Prostate gland (tissue), 2 donors: ENCODE measurements around the gene AFF1. TPM values are rescaled to one million over a fixed set of nuclear protein-coding genes. Genes with fewer than 3 reads are reported as not detected.

Experiments used
- DNase-seq: peaks from one replicate; pipeline ENCODE4 v3.0.0-alpha.2; 2019; ENCODE audit warnings: low spot score
- H3K27ac ChIP-seq, 2 donors: fragments of 200-600 bp; sonication (generic); 2 replicates each; pipeline ENCODE4 v1.5.1; 2017 to 2019
- H3K27me3 ChIP-seq: fragments of 200-600 bp; sonication (generic); replicated peaks from 2 replicates; pipeline ENCODE4 v1.5.1; 2019; ENCODE audit not compliant: insufficient read depth
- H3K36me3 ChIP-seq, 2 donors: fragments of 200-600 bp; sonication (generic); 1 replicate in 1 of 2; 2 replicates in 1 of 2; pipeline versions ENCODE4 v1.5.1 to v1.8.1; 2017 to 2019
- H3K4me1 ChIP-seq: fragments of 200-600 bp; sonication (generic); replicated peaks from 2 replicates; pipeline ENCODE4 v1.5.1; 2019
- H3K4me3 ChIP-seq, 2 donors: fragments of 200-600 bp; sonication (generic); 2 replicates each; pipeline ENCODE4 v1.5.1; 2017 to 2019
- H3K9me3 ChIP-seq: fragments of 200-600 bp; sonication (generic); 2 replicates; pipeline ENCODE4 v1.5.1; 2017
- CTCF ChIP-seq, 4 experiments: fragments of 200-600 bp in 2 of 4; fragments of 450-650 bp in 2 of 4; sonication (generic) in 2 of 4; IDR thresholded peaks; 1 replicate in 3 of 4; 2 replicates in 1 of 4; pipeline ENCODE4 v1.5.1; 2016 to 2019; ENCODE audit warnings: antibody characterized with exemption in 4 of 4, mild to moderate bottlenecking in 2 of 4, moderate library complexity in 2 of 4
- POLR2A ChIP-seq: fragments of 450-650 bp; IDR thresholded peaks from one replicate; pipeline ENCODE4 v1.6.1; 2016; ENCODE audit warnings: antibody characterized with exemption, mild to moderate bottlenecking
- POLR2AphosphoS5 ChIP-seq: sonication (generic); formaldehyde crosslinking; IDR thresholded peaks from one replicate; pipeline ENCODE4 v1.6.1; 2017; ENCODE audit warnings: antibody characterized with exemption
- WGBS: methylation state at CpG from one replicate; pipeline ENCODE4 v1.1.5; 2018; 5-methylcytosine and 5-hydroxymethylcytosine counted together
- intact Hi-C: fragments of 100-400 bp; cut with DNase I; formaldehyde crosslinking; loops from one replicate; pipeline ENCODE4 v1.14.2; 2022
- total RNA-seq, 2 donors: library from RNA; depleted of rRNA; stranded (reverse); fragments of >200 nt; gene quantifications; one replicate each; pipeline ENCODE4 v1.1.0, GENCODE V29; 2016

Gene AFF1
- total RNA-seq, 2 donors from 2014 or later, result 69.7 to 92.5 TPM

DNA sequence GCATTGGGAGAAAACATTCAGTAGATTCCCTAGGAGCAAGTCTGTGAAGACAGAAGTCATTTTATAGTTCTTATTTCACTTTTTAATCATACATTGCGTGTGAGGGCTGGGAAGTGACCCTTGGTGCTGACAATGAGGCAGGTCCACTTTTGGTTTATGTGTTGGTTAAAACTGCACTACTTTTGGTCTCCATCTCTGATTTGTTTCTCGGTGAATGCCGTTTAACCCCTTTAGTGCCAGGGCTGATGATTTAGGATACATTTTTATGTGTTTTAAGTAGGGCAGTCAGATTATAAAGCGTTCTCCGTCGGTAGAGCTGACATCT, 110.4 kb downstream of the AFF1 start:
- no peaks in the 10 kb centered on the region for H3K9me3 ChIP-seq
- 42% methylated on average over 6 of the region's 6 CpGs for WGBS
- no peak overlapping the region for H3K4me3 ChIP-seq
- no peak for DNase-seq
- peak overlapping the region; percentile 49 to 54 for H3K27ac ChIP-seq
- H3K4me1 ChIP-seq, result peaks cover 3% of the 10 kb centered on the region
- no peaks in the 10 kb centered on the region for H3K27me3 ChIP-seq
- H3K36me3 ChIP-seq, result no peaks in the 10 kb centered on the region
- intact Hi-C loops, result loop anchor here (5.0 kb wide), 1 partner anchor 38 kb away; no protein-coding TSS in a partner anchor
- TF ChIP-seq POLR2AphosphoS5, result no peak
- no peak for TF ChIP-seq POLR2A
- no peak for TF ChIP-seq CTCF (IDR thresholded peaks at IDR 0.05)

DNA sequence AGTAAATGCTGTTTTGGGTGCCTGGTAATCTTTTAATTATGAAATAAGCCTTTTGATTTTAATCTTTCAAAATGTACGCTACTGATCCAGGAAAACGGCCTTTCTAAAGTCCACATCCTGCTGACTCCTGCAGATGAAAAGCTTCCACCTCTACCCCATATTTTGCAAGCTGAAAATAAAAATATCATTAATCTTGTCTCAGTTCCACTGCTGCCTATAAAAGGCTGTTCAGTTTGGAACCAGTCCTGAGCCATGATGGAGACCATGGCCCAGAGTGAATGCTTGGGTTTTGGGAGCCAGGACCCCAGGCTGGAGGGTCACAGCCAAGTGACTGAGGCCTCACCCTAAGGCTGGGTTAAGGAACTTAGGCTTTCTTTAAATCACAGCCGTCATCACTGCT, 110.8 kb downstream of the AFF1 start:
- TF ChIP-seq POLR2AphosphoS5, result no peak
- intact Hi-C loops, result loop anchor here (5.0 kb wide), 1 partner anchor 38 kb away; no protein-coding TSS in a partner anchor
- peaks cover 3% of the 10 kb centered on the region for H3K4me1 ChIP-seq
- H3K36me3 ChIP-seq, result no peaks in the 10 kb centered on the region
- WGBS, result 30% methylated on average over 3 of the region's 3 CpGs
- peak overlapping the region; percentile 49 to 54 for H3K27ac ChIP-seq
- H3K4me3 ChIP-seq, result no peak overlapping the region
- DNase-seq, result no peak
- no peaks in the 10 kb centered on the region for H3K27me3 ChIP-seq
- no peaks in the 10 kb centered on the region for H3K9me3 ChIP-seq

DNA sequence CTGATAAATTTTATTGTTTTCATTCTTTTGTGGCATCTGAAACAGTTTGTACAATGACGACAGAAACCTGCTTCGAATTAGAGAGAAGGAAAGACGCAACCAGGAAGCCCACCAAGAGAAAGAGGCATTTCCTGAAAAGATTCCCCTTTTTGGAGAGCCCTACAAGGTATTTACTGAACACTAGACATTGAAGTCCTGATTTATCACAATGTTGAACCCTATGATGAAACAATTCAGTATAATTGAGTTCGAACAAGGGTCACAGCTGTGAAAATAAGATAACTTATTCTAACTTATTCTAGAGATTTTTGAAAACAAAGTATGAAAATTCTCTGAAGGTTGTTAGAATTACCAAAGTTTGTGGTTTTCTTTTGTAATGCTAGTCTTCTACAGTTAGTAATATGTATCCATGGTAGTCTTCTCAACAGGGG, 111.3 kb downstream of the AFF1 start:
- Histone ChIP-seq H3K9me3 (no peaks in the 10 kb centered on the region), H3K36me3 (no peaks in the 10 kb centered on the region), H3K4me3 (no peak overlapping the region), H3K4me1 (peaks cover 3% of the 10 kb centered on the region), H3K27ac (peak overlapping the region; percentile 49 to 54), H3K27me3 (no peaks in the 10 kb centered on the region)
- no peak for TF ChIP-seq CTCF (IDR thresholded peaks at IDR 0.05)
- no peak for TF ChIP-seq POLR2A
- no peak for TF ChIP-seq POLR2AphosphoS5
- DNase-seq, result no peak
- intact Hi-C loops, result loop anchor here (5.0 kb wide), 1 partner anchor 39 kb away; no protein-coding TSS in a partner anchor
- 52% methylated on average over 4 of the region's 4 CpGs for WGBS

- no peak overlapping the region for H3K4me3 ChIP-seq
- no peak for TF ChIP-seq POLR2A
- no peak for TF ChIP-seq POLR2AphosphoS5
- no peak for TF ChIP-seq CTCF (IDR thresholded peaks at IDR 0.05)
- intact Hi-C loops, result loop anchor here (5.0 kb wide), 1 partner anchor 40 kb away; no protein-coding TSS in a partner anchor
- no peaks in the 10 kb centered on the region for H3K27me3 ChIP-seq
- 93% methylated on average over 11 of the region's 11 CpGs for WGBS
- no peaks in the 10 kb centered on the region for H3K36me3 ChIP-seq
- DNase-seq, result no peak
- H3K4me1 ChIP-seq, result peaks cover 3% of the 10 kb centered on the region
- no peaks in the 10 kb centered on the region for H3K9me3 ChIP-seq
- peak overlapping the region in 1 of 2 donors; percentile 11 for H3K27ac ChIP-seq
Measured at GRCh38 chr4:87047281-87047798, 112.5 kb downstream of the AFF1 start.

DNA sequence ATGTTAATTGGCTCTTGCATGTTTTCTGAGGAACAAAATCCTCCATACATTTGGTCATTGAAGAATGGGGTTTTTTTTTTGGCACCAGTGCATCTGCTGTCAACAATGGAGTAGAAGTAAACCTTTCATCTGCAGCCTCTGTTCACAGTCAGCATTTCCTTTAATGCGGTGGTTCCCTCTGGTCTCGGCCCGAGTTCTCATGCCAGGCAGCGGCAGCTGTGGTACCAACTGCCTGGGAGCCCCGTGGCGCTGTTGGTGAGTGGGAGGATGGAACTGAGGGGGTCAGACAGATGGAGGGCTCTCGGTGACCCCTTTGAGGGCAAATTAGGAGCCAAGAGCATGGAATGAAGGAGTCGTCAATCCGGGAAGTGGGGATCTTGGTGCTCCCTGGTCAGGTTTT, 114.7 kb downstream of the AFF1 start:
- intact Hi-C loops, result loop anchor here (5.0 kb wide), 1 partner anchor 42 kb away; no protein-coding TSS in a partner anchor
- no peak for DNase-seq
- Histone ChIP-seq H3K4me3 (no peak overlapping the region), H3K4me1 (peaks cover 18% of the 10 kb centered on the region), H3K27ac (no peak overlapping the region), H3K27me3 (no peaks in the 10 kb centered on the region), H3K9me3 (no peaks in the 10 kb centered on the region), H3K36me3 (no peaks in the 10 kb centered on the region)
- TF ChIP-seq CTCF (IDR thresholded peaks at IDR 0.05) (no peak), POLR2AphosphoS5 (no peak)
- WGBS, result 81% methylated on average over 9 of the region's 9 CpGs
